GM12878 (cell line): ENCODE data around the gene LAMA2. TPM values are rescaled to one million over a fixed set of nuclear protein-coding genes. Genes with fewer than 3 reads are reported as not detected.

Experiments
- ATAC-seq: fragments of 200-7000 bp; cut with Tn5 transposase; 3 replicates; pipeline ENCODE4 v1.9.1; 2020; ENCODE audit warnings: mild to moderate bottlenecking, moderate library complexity
- BruUV-seq: library from RNA; stranded (reverse); fragments of 400-500 nt; replicated peaks from 2 replicates; lab custom pipeline; 2021; lab: Mats Ljungman, UMichigan
- CTCF ChIA-PET: fragments of 300-600 bp; sonication (Branson Sonifier 250); formaldehyde crosslinking; extraction: SDS; loops from one replicate; lab custom pipeline; 2021; ENCODE audit warnings: inconsistent platforms; lab: Yijun Ruan, JAX
- POLR2A ChIA-PET: fragments of 350-600 bp; formaldehyde crosslinking; extraction: SDS; loops from one replicate; lab custom pipeline; 2021; ENCODE audit warnings: inconsistent platforms; lab: Charles Lee
- RAD21 ChIA-PET: fragments of 300-600 bp; sonication (Branson Sonifier 250); formaldehyde crosslinking; loops from one replicate; lab custom pipeline; 2023; ENCODE audit warnings: antibody characterized with exemption; ENCODE audit not compliant: unreplicated experiment; lab: Charles Lee
- SMC1A ChIA-PET: fragments of 300-600 bp; sonication (Branson Sonifier 250); formaldehyde crosslinking; loops from one replicate; lab custom pipeline; 2023; ENCODE audit not compliant: unreplicated experiment, uncharacterized antibody; lab: Charles Lee
- DNase-seq: peaks from one replicate; pipeline ENCODE4 v3.0.0-alpha.2; 2011; ENCODE audit warnings: low read depth, low spot score
- FAIRE-seq: peaks from 3 replicates; lab custom pipeline; 2011; peaks lifted over from hg19 to GRCh38; lab: Jason Lieb, UNC
- H2AFZ ChIP-seq: 2 replicates; pipeline ENCODE4 v1.6.0; 2011; ENCODE audit warnings: low read depth, low read length, control low read depth; ENCODE audit not compliant: control insufficient read depth
- H3K27ac ChIP-seq: 2 replicates; pipeline ENCODE4 v1.5.1; 2011; ENCODE audit warnings: control low read depth; ENCODE audit not compliant: control insufficient read depth, insufficient read depth
- H3K27me3 ChIP-seq, 2 experiments: replicated peaks in 1 of 2; 2 replicates each; pipeline versions ENCODE4 v1.6.0 to v1.6.1; 2011; ENCODE audit warnings: low read length in 1 of 2; ENCODE audit not compliant: control insufficient read depth in 2 of 2, insufficient read depth in 2 of 2
- H3K36me3 ChIP-seq, 2 experiments: 2 replicates each; pipeline ENCODE4 v1.5.1; 2011; ENCODE audit warnings: low read length in 1 of 2; ENCODE audit not compliant: control insufficient read depth in 2 of 2, insufficient read depth in 2 of 2
- H3K4me1 ChIP-seq: 2 replicates; pipeline ENCODE4 v1.6.1; 2011; ENCODE audit warnings: mild to moderate bottlenecking, low read length, moderate library complexity, mixed read lengths; ENCODE audit not compliant: control insufficient read depth, insufficient read depth
- H3K4me2 ChIP-seq: 2 replicates; pipeline ENCODE4 v1.6.0; 2011; ENCODE audit warnings: control low read depth; ENCODE audit not compliant: control insufficient read depth, insufficient read depth
- H3K4me3 ChIP-seq: fragments of 200-600 bp; sonication (generic); 2 replicates; pipeline ENCODE4 v1.5.1; 2016
- H3K79me2 ChIP-seq: 2 replicates; pipeline ENCODE4 v1.6.0; 2011; ENCODE audit warnings: low read length; ENCODE audit not compliant: control insufficient read depth, insufficient read depth
- H3K9ac ChIP-seq: 2 replicates; pipeline ENCODE4 v1.8.0; 2011; ENCODE audit warnings: low read length, control low read depth, mixed read lengths; ENCODE audit not compliant: control insufficient read depth, insufficient read depth
- H3K9me3 ChIP-seq: replicated peaks from 3 replicates; pipeline ENCODE4 v1.5.1; 2011; ENCODE audit warnings: mild to moderate bottlenecking, low read length; ENCODE audit not compliant: control insufficient read depth, insufficient read depth
- H4K20me1 ChIP-seq: 2 replicates; pipeline ENCODE4 v1.6.0; 2011; ENCODE audit not compliant: control insufficient read depth, insufficient read depth
- BHLHE40 ChIP-seq, 2 experiments: fragments of 450-650 bp in 1 of 2; IDR thresholded peaks; 2 replicates each; pipeline ENCODE4 v1.6.1; 2011 to 2017; ENCODE audit warnings: low read depth in 2 of 2, borderline replicate concordance in 1 of 2, improper control_type of control experiment in 1 of 2, low read length in 1 of 2, mild to moderate bottlenecking in 1 of 2
- CBX5 ChIP-seq: sonication (generic); IDR thresholded peaks from 2 replicates; pipeline ENCODE4 v1.6.1; 2016; ENCODE audit warnings: low read depth, moderate library complexity, mild to moderate bottlenecking, inconsistent platforms
- CHD4 ChIP-seq: fragments of 200-600 bp; sonication (generic); IDR thresholded peaks from 2 replicates; pipeline ENCODE4 v1.6.1; 2016; ENCODE audit warnings: mild to moderate bottlenecking
- NRF1 ChIP-seq: conservative IDR thresholded peaks from 2 replicates; pipeline ENCODE4 v1.6.1; 2011; ENCODE audit warnings: mild to moderate bottlenecking, low read depth, low read length, improper control_type of control experiment
- SRF ChIP-seq, 2 experiments: IDR thresholded peaks; 2 replicates each; pipeline ENCODE4 v1.6.1; 2011; ENCODE audit warnings: low read depth in 2 of 2, low read length in 2 of 2, mild to moderate bottlenecking in 1 of 2, moderate library complexity in 1 of 2
- TAF1 ChIP-seq: IDR thresholded peaks from 2 replicates; pipeline ENCODE4 v1.6.1; 2011; ENCODE audit warnings: mild to moderate bottlenecking, low read depth, low read length, borderline replicate concordance
- YY1 ChIP-seq: IDR thresholded peaks from 2 replicates; pipeline ENCODE4 v1.6.1; 2011; ENCODE audit warnings: low read depth, mild to moderate bottlenecking, low read length
- ZNF217 ChIP-seq: fragments of 450-650 bp; IDR thresholded peaks from 2 replicates; pipeline ENCODE4 v1.6.1; 2017; ENCODE audit warnings: antibody characterized with exemption, mild to moderate bottlenecking
- ZNF24 ChIP-seq: fragments of 450-650 bp; IDR thresholded peaks from 2 replicates; pipeline ENCODE4 v1.6.1; 2017; ENCODE audit warnings: antibody characterized with exemption, mild to moderate bottlenecking
- ZNF622 ChIP-seq: fragments of 450-650 bp; IDR thresholded peaks from 2 replicates; pipeline ENCODE4 v1.6.1; 2017; ENCODE audit warnings: mild to moderate bottlenecking, inconsistent platforms
- in situ Hi-C: fragments of 300-500 bp; cut with MboI; formaldehyde crosslinking; loops from 9 replicates; pipeline ENCODE4 v1.14.3; 2018; ENCODE audit warnings: mixed read lengths
- intact Hi-C: fragments of 100-400 bp; cut with micrococcal nuclease; formaldehyde crosslinking; loops from one replicate; pipeline ENCODE4 v1.14.2; 2022; ENCODE audit not compliant: unreplicated experiment
- polyA plus RNA-seq, 11 experiments: library from polyadenylated mRNA; depleted of rRNA in 4 of 11; unstranded in 6 of 11; stranded (reverse) in 5 of 11; fragments of >200 nt; fragmentation: Nextera tagmentation in 4 of 11; fragmentation: Illumina TruSeq in 1 of 11; extraction: Ambion mirVana in 4 of 11; extraction: Trizol in 1 of 11; gene quantifications; 1 replicate in 1 of 11; 2 replicates in 10 of 11; pipeline versions ENCODE4 v1.2.1 to v1.2.3, GENCODE V29; 2011 to 2016; ENCODE audit warnings: inconsistent platforms in 2 of 11, missing spikeins in 2 of 11, low read depth in 1 of 11
- total RNA-seq, 4 experiments: library from RNA; depleted of rRNA in 3 of 4; stranded (reverse); fragments of >200 nt in 3 of 4; fragmentation: Illumina TruSeq in 1 of 4; extraction: Trizol in 1 of 4; gene quantifications; 2 replicates each; pipeline versions ENCODE4 v1.2.1 to v1.2.3, GENCODE V29; 2013 to 2021
- TF ChIP-seq, protein P1 (sequence below): IDR thresholded peaks from 2 replicates; pipeline ENCODE4 v1.6.1; 2012; ENCODE audit warnings: mild to moderate bottlenecking, low read depth, low read length
- TF ChIP-seq, protein P2 (sequence below): fragments of 450-650 bp; IDR thresholded peaks from 2 replicates; pipeline ENCODE4 v1.6.1; 2017; ENCODE audit warnings: mild to moderate bottlenecking
- TF ChIP-seq, protein P3 (sequence below): fragments of 450-650 bp; conservative IDR thresholded peaks from 2 replicates; pipeline ENCODE4 v1.6.1; 2017; ENCODE audit warnings: mild to moderate bottlenecking, moderate library complexity
- TF ChIP-seq, protein P4 (sequence below): fragments of 450-650 bp; IDR thresholded peaks from 2 replicates; pipeline ENCODE4 v1.6.1; 2017; ENCODE audit warnings: mild to moderate bottlenecking, low read depth, inconsistent platforms; ENCODE audit not compliant: poor library complexity, severe bottlenecking

Gene LAMA2
- total and polyA plus RNA-seq, 10 of the 15 experiments (the other 5 are each of a cell fraction or from before 2014, with no cell fraction given) = 0.04 to 2.0 (median 0.37) TPM; not detected in 1

DNA sequence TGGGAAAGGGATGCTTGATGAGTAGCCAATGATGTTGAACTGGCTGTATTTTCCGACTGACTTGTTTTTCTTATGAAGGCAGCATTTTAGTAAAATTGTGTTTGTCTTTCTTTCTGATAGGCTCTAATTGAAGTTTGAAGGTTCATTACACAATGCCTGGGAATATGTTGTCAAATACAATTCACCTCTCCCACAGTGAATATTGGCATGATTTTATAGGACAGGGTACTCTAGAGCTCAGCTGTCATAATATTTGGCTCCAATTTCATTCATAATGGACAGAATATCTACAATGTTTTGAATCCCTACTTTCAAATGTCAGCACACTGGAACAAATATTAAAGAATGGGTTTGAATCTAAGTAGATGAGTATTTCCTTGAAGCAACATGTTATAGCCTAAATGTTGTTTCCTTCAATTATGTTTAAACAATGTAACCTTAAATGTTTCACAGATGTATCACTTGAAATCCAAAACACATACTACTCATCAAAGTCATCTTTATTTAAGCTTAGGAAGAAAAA is 81.4 kb downstream of the LAMA2 start (continued):
- TF ChIP-seq, protein P1, sequence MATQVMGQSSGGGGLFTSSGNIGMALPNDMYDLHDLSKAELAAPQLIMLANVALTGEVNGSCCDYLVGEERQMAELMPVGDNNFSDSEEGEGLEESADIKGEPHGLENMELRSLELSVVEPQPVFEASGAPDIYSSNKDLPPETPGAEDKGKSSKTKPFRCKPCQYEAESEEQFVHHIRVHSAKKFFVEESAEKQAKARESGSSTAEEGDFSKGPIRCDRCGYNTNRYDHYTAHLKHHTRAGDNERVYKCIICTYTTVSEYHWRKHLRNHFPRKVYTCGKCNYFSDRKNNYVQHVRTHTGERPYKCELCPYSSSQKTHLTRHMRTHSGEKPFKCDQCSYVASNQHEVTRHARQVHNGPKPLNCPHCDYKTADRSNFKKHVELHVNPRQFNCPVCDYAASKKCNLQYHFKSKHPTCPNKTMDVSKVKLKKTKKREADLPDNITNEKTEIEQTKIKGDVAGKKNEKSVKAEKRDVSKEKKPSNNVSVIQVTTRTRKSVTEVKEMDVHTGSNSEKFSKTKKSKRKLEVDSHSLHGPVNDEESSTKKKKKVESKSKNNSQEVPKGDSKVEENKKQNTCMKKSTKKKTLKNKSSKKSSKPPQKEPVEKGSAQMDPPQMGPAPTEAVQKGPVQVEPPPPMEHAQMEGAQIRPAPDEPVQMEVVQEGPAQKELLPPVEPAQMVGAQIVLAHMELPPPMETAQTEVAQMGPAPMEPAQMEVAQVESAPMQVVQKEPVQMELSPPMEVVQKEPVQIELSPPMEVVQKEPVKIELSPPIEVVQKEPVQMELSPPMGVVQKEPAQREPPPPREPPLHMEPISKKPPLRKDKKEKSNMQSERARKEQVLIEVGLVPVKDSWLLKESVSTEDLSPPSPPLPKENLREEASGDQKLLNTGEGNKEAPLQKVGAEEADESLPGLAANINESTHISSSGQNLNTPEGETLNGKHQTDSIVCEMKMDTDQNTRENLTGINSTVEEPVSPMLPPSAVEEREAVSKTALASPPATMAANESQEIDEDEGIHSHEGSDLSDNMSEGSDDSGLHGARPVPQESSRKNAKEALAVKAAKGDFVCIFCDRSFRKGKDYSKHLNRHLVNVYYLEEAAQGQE = no peak
- TF ChIP-seq BHLHE40 (IDR thresholded peaks at IDR 0.05; ENCODE audit: borderline replicate concordance in 1 of 2, low read depth in 2 of 2, low read length in 1 of 2) (no peak), NRF1 (no peak)
- TF ChIP-seq, protein P2, sequence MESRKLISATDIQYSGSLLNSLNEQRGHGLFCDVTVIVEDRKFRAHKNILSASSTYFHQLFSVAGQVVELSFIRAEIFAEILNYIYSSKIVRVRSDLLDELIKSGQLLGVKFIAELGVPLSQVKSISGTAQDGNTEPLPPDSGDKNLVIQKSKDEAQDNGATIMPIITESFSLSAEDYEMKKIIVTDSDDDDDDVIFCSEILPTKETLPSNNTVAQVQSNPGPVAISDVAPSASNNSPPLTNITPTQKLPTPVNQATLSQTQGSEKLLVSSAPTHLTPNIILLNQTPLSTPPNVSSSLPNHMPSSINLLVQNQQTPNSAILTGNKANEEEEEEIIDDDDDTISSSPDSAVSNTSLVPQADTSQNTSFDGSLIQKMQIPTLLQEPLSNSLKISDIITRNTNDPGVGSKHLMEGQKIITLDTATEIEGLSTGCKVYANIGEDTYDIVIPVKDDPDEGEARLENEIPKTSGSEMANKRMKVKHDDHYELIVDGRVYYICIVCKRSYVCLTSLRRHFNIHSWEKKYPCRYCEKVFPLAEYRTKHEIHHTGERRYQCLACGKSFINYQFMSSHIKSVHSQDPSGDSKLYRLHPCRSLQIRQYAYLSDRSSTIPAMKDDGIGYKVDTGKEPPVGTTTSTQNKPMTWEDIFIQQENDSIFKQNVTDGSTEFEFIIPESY = no peak

DNA sequence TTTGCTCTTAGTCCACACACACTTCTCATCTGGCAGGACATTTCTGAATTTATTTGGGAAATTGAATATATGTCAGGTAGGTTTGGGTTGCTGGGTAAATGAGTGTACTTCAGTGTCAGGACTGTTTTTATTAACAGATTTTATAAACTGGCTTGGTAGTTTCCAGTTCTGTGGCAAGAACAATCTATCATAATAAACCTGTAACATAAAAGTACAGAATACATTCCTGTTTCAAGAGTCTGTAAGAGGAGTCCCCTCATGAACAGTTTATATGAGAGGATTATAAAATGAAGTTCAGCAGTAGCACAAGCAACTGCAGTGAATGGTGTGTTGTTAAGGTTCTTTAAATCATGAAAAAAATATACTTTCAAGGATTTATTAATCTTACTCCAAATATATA is 81.8 kb downstream of the LAMA2 start:
- Histone ChIP-seq H3K9me3 (no peaks in the 10 kb centered on the region), H3K4me3 (no peak overlapping the region), H3K27ac (no peak overlapping the region), H3K79me2 (no peaks in the 10 kb centered on the region), H4K20me1 (no peaks in the 10 kb centered on the region; the same call in 1 of the 2 replicates), H3K4me1 (no peaks in the 10 kb centered on the region), H3K27me3 (no peaks in the 10 kb centered on the region), H2AFZ (no peak overlapping the region), H3K9ac (no peak overlapping the region), H3K36me3 (no peaks in the 10 kb centered on the region), H3K4me2 (no peak overlapping the region)
- intact Hi-C loops (no loop called here), in situ Hi-C loops (no loop called here)
- FAIRE-seq (no peak), ATAC-seq (no peak), DNase-seq (no peak)
- no TSS peak for BruUV-seq
- CTCF ChIA-PET = no interaction called here
- POLR2A ChIA-PET = no interaction called here
- SMC1A ChIA-PET = no interaction called here
- RAD21 ChIA-PET = no interaction called here
- TF ChIP-seq ZNF24 (no peak), ZNF622 (no peak), SRF (IDR thresholded peaks at IDR 0.05; ENCODE audit: low read depth in 2 of 2, low read length in 2 of 2) (no peak), YY1 (no peak), TAF1 (no peak), CHD4 (no peak), CBX5 (no peak), ZNF217 (no peak)
- TF ChIP-seq, protein P3, sequence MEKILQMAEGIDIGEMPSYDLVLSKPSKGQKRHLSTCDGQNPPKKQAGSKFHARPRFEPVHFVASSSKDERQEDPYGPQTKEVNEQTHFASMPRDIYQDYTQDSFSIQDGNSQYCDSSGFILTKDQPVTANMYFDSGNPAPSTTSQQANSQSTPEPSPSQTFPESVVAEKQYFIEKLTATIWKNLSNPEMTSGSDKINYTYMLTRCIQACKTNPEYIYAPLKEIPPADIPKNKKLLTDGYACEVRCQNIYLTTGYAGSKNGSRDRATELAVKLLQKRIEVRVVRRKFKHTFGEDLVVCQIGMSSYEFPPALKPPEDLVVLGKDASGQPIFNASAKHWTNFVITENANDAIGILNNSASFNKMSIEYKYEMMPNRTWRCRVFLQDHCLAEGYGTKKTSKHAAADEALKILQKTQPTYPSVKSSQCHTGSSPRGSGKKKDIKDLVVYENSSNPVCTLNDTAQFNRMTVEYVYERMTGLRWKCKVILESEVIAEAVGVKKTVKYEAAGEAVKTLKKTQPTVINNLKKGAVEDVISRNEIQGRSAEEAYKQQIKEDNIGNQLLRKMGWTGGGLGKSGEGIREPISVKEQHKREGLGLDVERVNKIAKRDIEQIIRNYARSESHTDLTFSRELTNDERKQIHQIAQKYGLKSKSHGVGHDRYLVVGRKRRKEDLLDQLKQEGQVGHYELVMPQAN = no peak
- TF ChIP-seq, protein P4, sequence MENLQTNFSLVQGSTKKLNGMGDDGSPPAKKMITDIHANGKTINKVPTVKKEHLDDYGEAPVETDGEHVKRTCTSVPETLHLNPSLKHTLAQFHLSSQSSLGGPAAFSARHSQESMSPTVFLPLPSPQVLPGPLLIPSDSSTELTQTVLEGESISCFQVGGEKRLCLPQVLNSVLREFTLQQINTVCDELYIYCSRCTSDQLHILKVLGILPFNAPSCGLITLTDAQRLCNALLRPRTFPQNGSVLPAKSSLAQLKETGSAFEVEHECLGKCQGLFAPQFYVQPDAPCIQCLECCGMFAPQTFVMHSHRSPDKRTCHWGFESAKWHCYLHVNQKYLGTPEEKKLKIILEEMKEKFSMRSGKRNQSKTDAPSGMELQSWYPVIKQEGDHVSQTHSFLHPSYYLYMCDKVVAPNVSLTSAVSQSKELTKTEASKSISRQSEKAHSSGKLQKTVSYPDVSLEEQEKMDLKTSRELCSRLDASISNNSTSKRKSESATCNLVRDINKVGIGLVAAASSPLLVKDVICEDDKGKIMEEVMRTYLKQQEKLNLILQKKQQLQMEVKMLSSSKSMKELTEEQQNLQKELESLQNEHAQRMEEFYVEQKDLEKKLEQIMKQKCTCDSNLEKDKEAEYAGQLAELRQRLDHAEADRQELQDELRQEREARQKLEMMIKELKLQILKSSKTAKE = no peak
